Karpas-422 (cell line): ENCODE results near the gene SEMA6B. TPM values are rescaled to one million over a fixed set of nuclear protein-coding genes. Genes with fewer than 3 reads are reported as not detected.
A peak's percentile ranks its signal among the peaks of the same experiment; 100 is the strongest.
"Not testable (repeated sequence)": the region's sequence is repeated elsewhere in the genome, so short reads cannot be mapped to it uniquely, and the experiment has no call there.

ENCODE experiments used
- DNase-seq: peaks from one replicate; pipeline ENCODE4 v3.0.0-alpha.2; 2015
- H2AFZ ChIP-seq: fragments of 200-600 bp; sonication (generic); 2 replicates; pipeline ENCODE4 v1.6.1; 2014; ENCODE audit warnings: antibody characterized with exemption, low read length, mixed read lengths
- H3K27ac ChIP-seq: fragments of 200-600 bp; sonication (generic); 2 replicates; pipeline ENCODE4 v1.5.1; 2014; ENCODE audit warnings: mild to moderate bottlenecking, low read length, moderate library complexity
- H3K27me3 ChIP-seq: fragments of 200-600 bp; sonication (generic); 2 replicates; pipeline ENCODE4 v1.6.1; 2014; ENCODE audit warnings: low read length, mixed read lengths
- H3K36me3 ChIP-seq: fragments of 200-600 bp; sonication (generic); 2 replicates; pipeline ENCODE4 v1.6.1; 2014; ENCODE audit warnings: low read length, mixed read lengths; ENCODE audit not compliant: insufficient read depth
- H3K4me1 ChIP-seq: fragments of 200-600 bp; sonication (generic); 2 replicates; pipeline ENCODE4 v1.6.1; 2014; ENCODE audit warnings: mild to moderate bottlenecking, low read length, mixed read lengths
- H3K4me2 ChIP-seq: fragments of 200-600 bp; sonication (generic); 2 replicates; pipeline ENCODE4 v1.6.1; 2014; ENCODE audit warnings: low read length, low read depth, mild to moderate bottlenecking; ENCODE audit not compliant: poor library complexity, severe bottlenecking
- H3K4me3 ChIP-seq: fragments of 200-600 bp; sonication (generic); 2 replicates; pipeline ENCODE4 v1.5.1; 2014; ENCODE audit warnings: mild to moderate bottlenecking, antibody characterized with exemption, low read length, mixed read lengths
- H3K79me2 ChIP-seq: fragments of 200-600 bp; sonication (generic); 2 replicates; pipeline ENCODE4 v1.6.1; 2014; ENCODE audit warnings: mild to moderate bottlenecking, low read length, mixed read lengths
- H3K9ac ChIP-seq: fragments of 200-600 bp; sonication (generic); 2 replicates; pipeline ENCODE4 v1.6.0; 2014; ENCODE audit warnings: low read length
- H3K9me2 ChIP-seq: fragments of 200-600 bp; sonication (generic), shearing (Covaris generic); replicated peaks from 2 replicates; pipeline ENCODE4 v1.6.0; 2014; ENCODE audit warnings: mild to moderate bottlenecking, low read length, moderate library complexity; ENCODE audit not compliant: insufficient read depth
- H3K9me3 ChIP-seq: fragments of 300-700, 200-600 bp; sonication (generic); 2 replicates; pipeline ENCODE4 v1.6.1; 2014; ENCODE audit warnings: low read length, mixed read lengths
- H4K20me1 ChIP-seq: fragments of 200-600 bp; sonication (generic); 2 replicates; pipeline ENCODE4 v1.6.1; 2014; ENCODE audit warnings: mild to moderate bottlenecking, antibody characterized with exemption, low read length, low read depth; ENCODE audit not compliant: insufficient read depth
- total RNA-seq: library from RNA; depleted of rRNA; stranded (reverse); fragments of >200 nt; shearing (Covaris generic); gene quantifications from 2 replicates; pipeline ENCODE4 v1.2.3, GENCODE V29; 2014; ENCODE audit warnings: low replicate concordance

SEMA6B gene
- total RNA-seq, 1 experiment from 2014 or later, result not detected

DNA sequence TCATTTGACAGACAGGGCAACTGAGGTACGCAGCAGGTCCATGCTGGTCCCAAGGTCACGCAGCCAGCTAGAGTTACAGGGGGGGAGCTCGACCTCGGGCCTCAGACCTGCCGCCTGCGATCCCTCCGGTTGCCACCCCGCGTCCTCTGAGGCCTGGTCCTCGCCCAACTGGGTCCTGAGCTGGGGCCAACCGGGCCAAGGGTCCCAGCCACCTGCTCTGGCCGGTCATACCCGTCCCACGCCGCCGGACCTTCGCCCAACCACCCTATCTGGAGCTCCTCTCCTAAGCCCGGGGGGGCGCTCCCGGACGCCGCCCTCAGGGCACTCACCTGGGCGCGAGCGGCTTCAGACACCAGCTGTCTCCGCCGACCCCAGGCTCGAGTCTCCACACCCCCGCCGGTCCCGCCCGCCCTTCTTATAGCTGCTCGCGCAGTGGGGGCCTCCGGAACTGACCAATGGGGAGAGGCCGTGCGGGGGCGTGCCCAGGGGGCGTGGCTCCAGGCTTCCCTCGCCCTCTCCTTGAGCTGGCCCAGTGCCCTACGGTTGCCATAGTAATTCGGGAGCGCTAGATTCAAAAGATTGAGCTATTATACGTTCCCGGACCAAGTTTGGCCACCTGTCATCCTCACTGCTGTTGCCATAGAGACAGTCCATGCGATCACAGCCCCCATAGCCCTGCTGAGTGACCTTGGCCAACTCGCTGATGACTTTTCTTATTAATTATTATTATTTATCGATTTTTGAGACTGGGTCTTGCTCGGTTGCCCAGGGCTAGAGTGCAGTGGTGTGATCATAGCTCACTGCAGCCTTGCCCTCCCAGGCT, 24.4 kb downstream of the SEMA6B start, which contains the start of gene PLIN5:
PLIN5 (minus strand) TSS at position 389 of the 823 bp plus-strand sequence. CDS start 1,150 bp downstream, outside the sequence.
- Histone ChIP-seq H4K20me1 (no peaks in the 10 kb centered on the region), H2AFZ (no peak within 1 kb of the TSS), H3K9me2 (no peaks in the 10 kb centered on the region), H3K4me3 (no peak within 1 kb of the TSS), H3K79me2 (no peaks in the 10 kb centered on the region), H3K9ac (no peak within 1 kb of the TSS), H3K9me3 (no peaks in the 10 kb centered on the region), H3K36me3 (no peaks in the 10 kb centered on the region), H3K27ac (no peak within 1 kb of the TSS), H3K4me2 (no peak within 1 kb of the TSS), H3K4me1 (no peaks in the 10 kb centered on the region), H3K27me3 (no peaks in the 10 kb centered on the region)
- peak; percentile 81 for DNase-seq

DNA sequence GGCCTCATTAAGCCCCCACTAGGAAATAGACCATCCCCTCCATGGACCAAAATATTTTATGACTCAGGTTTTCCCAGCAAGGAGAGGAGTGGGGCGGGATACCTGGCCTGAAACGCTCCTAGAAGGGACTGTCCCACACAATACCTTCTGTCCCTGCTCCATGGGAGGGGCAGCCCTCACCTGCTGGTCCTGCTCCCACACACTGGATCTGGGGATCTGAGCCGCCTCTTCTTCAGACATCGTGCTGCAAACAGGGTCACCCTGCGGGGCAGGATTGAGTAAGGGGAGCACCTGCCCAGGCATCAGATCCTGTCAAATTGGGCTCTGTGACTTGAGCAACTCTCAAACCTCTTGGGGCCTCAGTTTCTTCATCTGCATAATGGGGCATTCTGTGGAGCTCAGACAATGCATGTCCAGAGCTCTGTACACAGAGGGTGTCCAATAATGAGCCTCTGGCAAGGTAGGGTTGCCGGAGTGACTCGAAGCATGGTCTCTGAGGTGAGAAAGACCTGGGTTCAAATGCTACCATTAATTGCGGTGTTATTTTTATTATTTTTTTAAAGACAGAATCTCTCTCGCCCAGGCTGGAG, 25.6 kb downstream of the SEMA6B start:
- no peaks in the 10 kb centered on the region for H3K27me3 ChIP-seq
- H3K4me2 ChIP-seq, result no peak overlapping the region
- H2AFZ ChIP-seq, result no peak overlapping the region
- no peak for DNase-seq
- H3K9ac ChIP-seq, result no peak overlapping the region
- H3K4me3 ChIP-seq, result no peak overlapping the region
- H3K79me2 ChIP-seq, result no peaks in the 10 kb centered on the region
- H3K9me3 ChIP-seq, result no peaks in the 10 kb centered on the region
- H3K4me1 ChIP-seq, result no peaks in the 10 kb centered on the region
- H3K36me3 ChIP-seq, result no peaks in the 10 kb centered on the region
- H3K27ac ChIP-seq, result no peak overlapping the region
- H3K9me2 ChIP-seq, result no peaks in the 10 kb centered on the region
- H4K20me1 ChIP-seq, result no peaks in the 10 kb centered on the region

DNA sequence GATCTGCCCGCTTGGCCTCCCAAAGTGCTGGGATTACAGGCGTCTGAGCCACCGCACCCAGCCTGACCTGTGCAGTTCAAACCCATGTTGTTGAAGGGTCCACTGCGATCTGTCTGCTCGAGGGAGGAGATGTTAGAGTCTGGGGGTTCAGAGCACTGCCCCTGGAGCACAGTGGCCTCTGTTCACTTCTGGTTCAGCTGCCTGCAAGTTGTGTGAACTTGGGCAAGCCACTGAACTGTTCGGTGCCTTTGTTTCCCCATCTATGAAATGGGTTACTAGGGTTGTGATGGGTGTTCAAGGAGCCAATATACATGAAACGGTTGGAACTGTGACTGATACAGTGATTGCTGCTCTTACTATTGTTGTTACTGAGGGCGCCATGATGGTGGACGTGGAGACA, 26.1 kb downstream of the SEMA6B start:
- no peak for DNase-seq
- no peak overlapping the region for H3K9ac ChIP-seq

DNA sequence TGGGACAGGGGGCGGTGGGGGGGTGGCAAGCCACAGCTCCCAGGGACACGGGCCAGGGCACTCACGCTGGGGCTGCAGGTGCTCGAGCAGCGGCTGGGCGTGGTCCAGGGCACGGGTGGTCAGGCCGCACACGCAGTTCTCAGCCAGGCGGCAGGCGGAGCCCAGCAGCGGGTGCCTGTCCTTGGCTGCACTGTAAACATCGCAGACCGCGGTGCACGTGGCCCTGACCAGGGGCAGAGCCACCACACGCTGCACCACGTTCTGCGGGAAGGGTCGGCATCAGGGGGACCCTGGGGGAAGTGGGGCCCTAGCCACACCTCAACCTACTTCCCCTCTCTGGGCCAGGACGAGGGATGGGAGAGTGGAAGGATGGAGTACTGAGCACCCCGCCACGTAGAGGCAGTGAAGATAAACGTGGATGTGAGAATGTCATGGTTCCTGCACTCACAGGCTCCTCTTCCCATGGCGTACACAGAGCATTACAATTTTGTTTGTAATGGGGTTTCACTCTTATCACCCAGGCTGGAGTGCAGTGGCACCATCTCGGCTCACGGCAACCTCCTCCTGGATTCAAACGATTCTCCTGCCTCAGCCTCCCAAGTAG, 27.8 kb downstream of the SEMA6B start:
- no peak overlapping the region for H3K4me2 ChIP-seq
- H3K36me3 ChIP-seq, result no peaks in the 10 kb centered on the region
- no peaks in the 10 kb centered on the region for H3K79me2 ChIP-seq
- no peak overlapping the region for H2AFZ ChIP-seq
- H3K4me3 ChIP-seq, result no peak overlapping the region
- no peaks in the 10 kb centered on the region for H3K27me3 ChIP-seq
- no peak for DNase-seq
- H3K9ac ChIP-seq, result no peak overlapping the region
- H3K9me2 ChIP-seq, result no peaks in the 10 kb centered on the region
- H4K20me1 ChIP-seq, result no peaks in the 10 kb centered on the region
- H3K4me1 ChIP-seq, result no peaks in the 10 kb centered on the region
- H3K27ac ChIP-seq, result no peak overlapping the region
- no peaks in the 10 kb centered on the region for H3K9me3 ChIP-seq

More for the DNA sequence above, 26.1 kb downstream of the SEMA6B start:
- Histone ChIP-seq H2AFZ (no peak overlapping the region), H3K27ac (no peak overlapping the region), H3K4me2 (no peak overlapping the region), H4K20me1 (no peaks in the 10 kb centered on the region), H3K4me3 (no peak overlapping the region), H3K27me3 (no peaks in the 10 kb centered on the region), H3K9me2 (no peaks in the 10 kb centered on the region), H3K9me3 (no peaks in the 10 kb centered on the region), H3K36me3 (no peaks in the 10 kb centered on the region), H3K4me1 (no peaks in the 10 kb centered on the region), H3K79me2 (no peaks in the 10 kb centered on the region)

- H3K27me3 ChIP-seq, result no peaks in the 10 kb centered on the region
- no peaks in the 10 kb centered on the region for H4K20me1 ChIP-seq
- H3K9me2 ChIP-seq, result no peaks in the 10 kb centered on the region
- H2AFZ ChIP-seq, result no peak overlapping the region
- DNase-seq, result no peak
- H3K9ac ChIP-seq, result no peak overlapping the region
- no peak overlapping the region for H3K4me2 ChIP-seq
- no peaks in the 10 kb centered on the region for H3K4me1 ChIP-seq
- no peak overlapping the region for H3K4me3 ChIP-seq
- H3K36me3 ChIP-seq, result no peaks in the 10 kb centered on the region
- H3K27ac ChIP-seq, result no peak overlapping the region
- no peaks in the 10 kb centered on the region for H3K9me3 ChIP-seq
- no peaks in the 10 kb centered on the region for H3K79me2 ChIP-seq
These were observed 29.5 kb downstream of the SEMA6B start for GRCh38 chr19:4529924-4530522.

GRCh38 chr19:4528843-4529242, 30.6 kb downstream of the SEMA6B start:
- H3K27ac ChIP-seq, result no peak overlapping the region
- no peak overlapping the region for H2AFZ ChIP-seq
- no peaks in the 10 kb centered on the region for H3K36me3 ChIP-seq
- no peaks in the 10 kb centered on the region for H3K4me1 ChIP-seq
- H3K9me3 ChIP-seq, result no peaks in the 10 kb centered on the region
- H3K27me3 ChIP-seq, result no peaks in the 10 kb centered on the region
- H3K79me2 ChIP-seq, result no peaks in the 10 kb centered on the region
- H3K9ac ChIP-seq, result no peak overlapping the region
- DNase-seq, result no peak
- H3K4me2 ChIP-seq, result no peak overlapping the region
- no peaks in the 10 kb centered on the region for H3K9me2 ChIP-seq
- no peaks in the 10 kb centered on the region for H4K20me1 ChIP-seq
- no peak overlapping the region for H3K4me3 ChIP-seq

GRCh38 chr19:4527377-4527776, 32.1 kb downstream of the SEMA6B start:
- not testable (repeated sequence) for H3K4me2 ChIP-seq, DNase-seq, H4K20me1 ChIP-seq, H3K9ac ChIP-seq, H3K27ac ChIP-seq, H3K4me3 ChIP-seq, H3K79me2 ChIP-seq, H2AFZ ChIP-seq, H3K9me3 ChIP-seq, H3K36me3 ChIP-seq, H3K27me3 ChIP-seq, H3K9me2 ChIP-seq, H3K4me1 ChIP-seq

- no peak overlapping the region for H3K9ac ChIP-seq
- no peaks in the 10 kb centered on the region for H3K79me2 ChIP-seq
- H3K27me3 ChIP-seq, result no peaks in the 10 kb centered on the region
- no peaks in the 10 kb centered on the region for H3K36me3 ChIP-seq
- H2AFZ ChIP-seq, result no peak overlapping the region
- no peaks in the 10 kb centered on the region for H3K9me2 ChIP-seq
- no peak overlapping the region for H3K4me2 ChIP-seq
- H3K9me3 ChIP-seq, result no peaks in the 10 kb centered on the region
- no peak overlapping the region for H3K4me3 ChIP-seq
- no peak for DNase-seq
- no peaks in the 10 kb centered on the region for H4K20me1 ChIP-seq
- no peaks in the 10 kb centered on the region for H3K4me1 ChIP-seq
- H3K27ac ChIP-seq, result no peak overlapping the region
These were observed 33.9 kb downstream of the SEMA6B start for GRCh38 chr19:4525563-4526002.
